Esophagus (tissue), 2 donors: ENCODE results near the gene RNH1. TPM values are rescaled to one million over a fixed set of nuclear protein-coding genes. Genes with fewer than 3 reads are reported as not detected.

Experiments used
- H3K27ac ChIP-seq, 2 donors: one replicate each; pipeline ENCODE4 v1.5.1; 2013; ENCODE audit warnings: low read depth in 2 of 2, mild to moderate bottlenecking in 2 of 2, inconsistent platforms in 1 of 2, low read length in 1 of 2, moderate library complexity in 1 of 2
- H3K27me3 ChIP-seq, 2 donors: one replicate each; pipeline ENCODE4 v1.6.1; 2013; ENCODE audit warnings: low read length in 2 of 2, control low read depth in 1 of 2, mild to moderate bottlenecking in 1 of 2; ENCODE audit not compliant: insufficient read depth in 2 of 2, control insufficient read depth in 1 of 2
- H3K36me3 ChIP-seq, 2 donors: one replicate each; pipeline ENCODE4 v1.6.1; 2013; ENCODE audit warnings: low read length in 1 of 2; ENCODE audit not compliant: control insufficient read depth in 2 of 2, insufficient read depth in 2 of 2
- H3K4me1 ChIP-seq, 2 donors: one replicate each; pipeline ENCODE4 v1.6.1; 2013; ENCODE audit warnings: low read length in 1 of 2; ENCODE audit not compliant: control insufficient read depth in 2 of 2, insufficient read depth in 2 of 2
- H3K4me3 ChIP-seq, 2 donors: one replicate each; pipeline ENCODE4 v1.5.1; 2013; ENCODE audit warnings: low read length in 2 of 2, mild to moderate bottlenecking in 2 of 2, low read depth in 1 of 2, moderate library complexity in 1 of 2
- H3K9me3 ChIP-seq, 2 donors: one replicate each; pipeline ENCODE4 v1.6.1; 2013; ENCODE audit warnings: mild to moderate bottlenecking in 2 of 2, low read depth in 1 of 2, low read length in 1 of 2, moderate library complexity in 1 of 2; ENCODE audit not compliant: control insufficient read depth in 2 of 2, insufficient read depth in 1 of 2
- WGBS, 2 donors: extraction: QIAGEN DNeasy Blood & Tissue Kit; methylation state at CpG; one replicate each; pipeline ENCODE4 v1.1.7; 2013; 5-methylcytosine and 5-hydroxymethylcytosine counted together
- polyA plus RNA-seq, 2 donors: library from polyadenylated mRNA; stranded (reverse); fragments of 200-250 nt; gene quantifications; one replicate each; pipeline ENCODE4 v1.2.3, GENCODE V29; 2013
- donor health status: healthy with polysubstance abuse.
- donor health status: Bipolar disorder and iron deficiency.

Gene RNH1
- polyA plus RNA-seq, 2 donors, result 106 to 219 TPM

- Histone ChIP-seq H3K27ac (no peak overlapping the region), H3K36me3 (peaks cover 0 to 14% of the 10 kb centered on the region in 2 donors), H3K27me3 (no peaks in the 10 kb centered on the region), H3K4me1 (peaks cover 0 to under 1% of the 10 kb centered on the region in 2 donors), H3K9me3 (no peaks in the 10 kb centered on the region), H3K4me3 (no peak overlapping the region)
- WGBS, 2 donors, result 95 to 96% methylated on average over 16 of the region's 16 CpGs
Observed at GRCh38 chr11:462107-462890, 44.7 kb downstream of the RNH1 start.

DNA sequence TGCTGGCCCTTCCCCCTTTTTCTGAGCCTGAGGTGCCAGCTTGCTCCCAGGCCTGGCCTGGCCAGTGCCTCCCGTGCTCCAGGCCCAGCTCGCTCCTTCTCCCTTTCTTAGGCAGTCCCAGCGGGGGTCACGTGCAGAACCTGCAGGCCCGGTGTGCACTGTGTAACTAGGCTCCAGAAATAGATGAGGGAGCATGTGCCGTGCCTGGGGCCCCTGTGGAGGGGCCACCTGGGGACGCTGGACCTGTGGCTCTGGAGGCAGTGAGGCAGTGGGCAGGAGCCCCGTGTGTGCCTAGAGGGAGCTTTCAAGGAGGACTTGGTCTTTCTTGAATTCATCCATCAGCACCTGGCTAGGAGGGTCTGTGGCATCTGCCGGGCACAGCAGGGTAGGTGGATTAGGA is 45.4 kb downstream of the RNH1 start:
- Histone ChIP-seq H3K27me3 (no peaks in the 10 kb centered on the region), H3K4me1 (peaks cover 0 to 4% of the 10 kb centered on the region in 2 donors), H3K27ac (no peak overlapping the region), H3K36me3 (peaks cover 0 to 15% of the 10 kb centered on the region in 2 donors), H3K9me3 (no peaks in the 10 kb centered on the region), H3K4me3 (no peak overlapping the region)
- WGBS, 2 donors, result 93% methylated on average over 9 of the region's 9 CpGs

DNA sequence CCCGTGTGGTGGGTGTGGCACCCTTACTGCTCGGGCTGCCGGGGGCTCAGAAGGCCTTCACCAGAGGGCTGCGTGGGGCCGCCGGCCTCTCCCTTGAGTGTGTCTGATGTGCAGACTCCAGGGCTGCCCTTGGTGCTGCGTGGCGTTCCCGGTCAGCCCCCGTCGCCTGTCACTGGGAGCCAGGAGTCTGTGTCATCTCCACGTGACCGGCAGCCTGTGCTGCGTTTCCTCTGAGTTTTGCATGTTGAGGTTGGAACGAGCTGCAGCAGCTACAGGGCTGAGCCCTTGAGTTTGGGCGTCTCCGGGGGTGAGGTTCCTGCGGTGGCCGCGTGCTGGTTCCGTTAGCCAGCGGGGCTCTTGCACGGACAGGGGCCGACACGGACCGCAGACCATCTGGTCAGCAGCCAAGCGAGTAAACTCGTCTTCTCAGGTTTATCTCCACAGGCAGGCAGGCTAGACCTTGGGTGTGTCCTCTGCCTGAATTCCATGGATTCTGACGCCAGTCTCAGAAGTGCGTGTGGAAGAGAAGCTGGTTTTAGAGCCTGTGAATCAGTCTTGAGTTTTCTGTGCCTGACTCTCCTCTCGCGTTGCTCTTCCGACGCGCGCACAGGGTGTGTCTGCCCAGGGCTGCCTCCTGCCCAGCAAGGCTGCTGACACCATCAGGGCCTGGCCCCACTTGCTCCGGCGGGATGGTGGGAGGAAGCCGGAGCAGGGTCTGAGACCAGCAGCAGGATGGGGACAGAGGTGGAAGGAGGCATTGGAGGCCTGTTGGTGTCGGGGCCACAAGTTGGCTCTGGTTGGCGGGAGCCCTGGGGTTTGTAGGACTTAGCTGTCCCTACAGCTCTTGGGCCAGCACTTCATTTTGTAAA is 46.5 kb downstream of the RNH1 start:
- Histone ChIP-seq H3K36me3 (peaks cover 0 to 17% of the 10 kb centered on the region in 2 donors), H3K27me3 (no peaks in the 10 kb centered on the region), H3K27ac (no peak overlapping the region), H3K9me3 (no peaks in the 10 kb centered on the region), H3K4me1 (peaks cover 0 to 5% of the 10 kb centered on the region in 2 donors), H3K4me3 (no peak overlapping the region)
- WGBS, 2 donors, result 90 to 91% methylated on average over 41 of the region's 41 CpGs

- no peak overlapping the region for H3K4me3 ChIP-seq
- H3K4me1 ChIP-seq, result peaks cover 0 to 7% of the 10 kb centered on the region in 2 donors
- peaks cover 0 to 17% of the 10 kb centered on the region in 2 donors for H3K36me3 ChIP-seq
- H3K27ac ChIP-seq, result no peak overlapping the region
- WGBS, 2 donors, result 93 to 95% methylated on average over 24 of the region's 24 CpGs
- H3K9me3 ChIP-seq, result no peaks in the 10 kb centered on the region
- H3K27me3 ChIP-seq, result no peaks in the 10 kb centered on the region
Observed at GRCh38 chr11:459511-460220, 47.4 kb downstream of the RNH1 start.

GRCh38 chr11:457111-457760 is 49.8 kb downstream of the RNH1 start:
- Histone ChIP-seq H3K4me1 (peaks cover 0 to 7% of the 10 kb centered on the region in 2 donors), H3K4me3 (no peak overlapping the region), H3K9me3 (no peaks in the 10 kb centered on the region), H3K36me3 (peaks cover 4 to 31% of the 10 kb centered on the region in 2 donors), H3K27me3 (no peaks in the 10 kb centered on the region), H3K27ac (no peak overlapping the region)
- WGBS, 2 donors, result 72 to 74% methylated on average over 23 of the region's 23 CpGs

DNA sequence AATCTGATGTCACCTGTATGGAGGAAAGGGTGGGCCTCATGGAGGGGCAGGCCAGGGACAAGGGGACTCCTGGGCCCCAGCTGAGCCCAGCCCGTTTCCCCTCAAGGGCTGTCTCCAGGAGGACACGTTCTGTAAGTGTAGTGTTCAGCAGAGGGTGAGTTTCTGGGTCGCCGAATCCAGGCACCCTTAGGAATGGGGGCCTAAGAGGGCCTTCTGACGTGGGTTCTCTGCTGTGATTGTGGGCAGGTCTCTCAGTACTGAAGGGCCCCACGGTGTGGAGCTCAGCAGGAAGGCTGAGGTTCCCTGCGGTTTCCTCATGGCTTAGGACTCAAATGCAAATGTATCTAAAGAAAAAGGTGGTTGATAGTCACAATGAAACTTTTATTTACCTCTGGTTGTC is 50.5 kb downstream of the RNH1 start:
- H3K4me3 ChIP-seq, result no peak overlapping the region
- no peaks in the 10 kb centered on the region for H3K27me3 ChIP-seq
- 68 to 69% methylated on average over 7 of the region's 7 CpGs for WGBS, 2 donors
- peaks cover 4 to 31% of the 10 kb centered on the region in 2 donors for H3K36me3 ChIP-seq
- no peak overlapping the region for H3K27ac ChIP-seq
- H3K4me1 ChIP-seq, result peaks cover 2 to 8% of the 10 kb centered on the region in 2 donors
- H3K9me3 ChIP-seq, result no peaks in the 10 kb centered on the region

DNA sequence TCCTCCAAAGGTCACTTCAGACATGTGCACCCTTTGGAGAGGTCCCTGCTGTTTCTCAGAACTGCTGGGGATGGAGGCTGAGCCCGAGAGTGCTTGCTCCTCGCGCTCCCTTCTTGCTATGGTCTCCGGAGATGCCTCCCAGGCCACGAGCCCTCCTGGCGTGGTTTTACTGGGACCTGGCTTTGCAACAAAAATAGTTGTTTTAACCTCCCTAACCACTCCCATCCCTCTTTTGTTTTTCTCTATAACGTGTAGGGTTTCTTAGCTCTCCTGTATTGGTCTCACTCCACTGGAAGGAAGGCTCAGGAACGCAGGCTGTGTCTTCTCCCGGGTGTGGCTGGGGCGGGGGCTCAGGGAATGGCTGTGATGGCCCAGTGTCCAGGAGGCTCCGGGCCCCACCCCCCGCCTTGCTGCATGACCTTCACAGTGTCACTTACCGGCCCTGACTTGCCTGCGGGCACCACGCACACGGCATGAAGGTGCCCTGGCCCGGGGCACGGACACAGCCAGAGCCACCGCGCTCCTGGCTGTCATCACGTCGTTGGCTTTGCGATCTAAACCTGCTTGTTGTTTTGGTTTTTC is 51.4 kb downstream of the RNH1 start:
- Histone ChIP-seq H3K27me3 (no peaks in the 10 kb centered on the region), H3K4me3 (no peak overlapping the region), H3K9me3 (no peaks in the 10 kb centered on the region), H3K36me3 (peaks cover 4 to 26% of the 10 kb centered on the region in 2 donors), H3K4me1 (peaks cover 5 to 13% of the 10 kb centered on the region in 2 donors), H3K27ac (no peak overlapping the region)
- WGBS, 2 donors, result 84 to 85% methylated on average over 23 of the region's 23 CpGs

DNA sequence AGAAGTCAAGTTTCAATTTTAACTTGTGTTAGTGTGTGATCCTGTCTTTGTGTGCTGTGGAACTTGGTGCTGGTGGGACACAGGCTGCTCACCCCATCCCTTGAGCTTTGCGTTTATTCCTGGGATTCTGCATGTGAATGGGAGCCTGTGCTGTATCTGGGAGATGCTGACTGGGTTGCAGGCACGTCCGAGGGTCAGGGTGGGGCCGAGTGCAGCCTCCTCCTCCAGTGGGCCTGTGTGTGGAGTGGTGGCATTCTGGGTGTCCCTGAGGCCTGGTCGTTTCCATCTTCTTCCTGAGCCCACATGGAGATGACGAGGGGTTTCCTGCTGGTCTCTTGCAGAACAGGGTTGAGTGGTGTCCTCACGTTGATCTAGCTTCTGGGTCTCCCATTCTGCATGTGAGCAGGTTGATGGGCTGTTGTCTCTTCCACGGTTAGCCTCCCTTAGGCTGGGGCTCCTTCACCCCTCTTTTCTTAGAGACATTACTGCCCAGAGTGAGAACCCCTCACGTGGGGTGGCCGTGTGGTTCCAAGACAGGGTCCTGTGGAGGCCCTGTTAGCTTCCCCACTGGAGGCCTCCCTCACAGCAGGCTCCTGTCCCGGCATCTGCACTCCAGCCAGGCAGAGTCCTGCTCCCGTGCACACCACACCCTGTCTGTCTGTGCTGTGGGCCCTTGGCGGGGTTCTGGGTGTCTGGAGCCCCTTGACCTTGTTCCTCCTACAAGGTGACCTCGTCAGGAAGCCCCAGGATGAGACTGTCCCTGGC is 52.1 kb downstream of the RNH1 start:
- Histone ChIP-seq H3K4me3 (no peak overlapping the region), H3K4me1 (peaks cover 5 to 13% of the 10 kb centered on the region in 2 donors), H3K9me3 (no peaks in the 10 kb centered on the region), H3K27ac (no peak overlapping the region), H3K36me3 (peaks cover 4 to 20% of the 10 kb centered on the region in 2 donors), H3K27me3 (no peaks in the 10 kb centered on the region)
- WGBS, 2 donors, result 78 to 80% methylated on average over 14 of the region's 14 CpGs
